GM19193 (cell line): ENCODE data around the gene ZNF559.

Source experiments
- POLR2A ChIP-seq: IDR thresholded peaks from 4 replicates; pipeline ENCODE4 v1.6.1; 2011; ENCODE audit not compliant: insufficient read depth, insufficient read length; ENCODE audit errors: extremely low read depth

The ZNF559 gene

DNA sequence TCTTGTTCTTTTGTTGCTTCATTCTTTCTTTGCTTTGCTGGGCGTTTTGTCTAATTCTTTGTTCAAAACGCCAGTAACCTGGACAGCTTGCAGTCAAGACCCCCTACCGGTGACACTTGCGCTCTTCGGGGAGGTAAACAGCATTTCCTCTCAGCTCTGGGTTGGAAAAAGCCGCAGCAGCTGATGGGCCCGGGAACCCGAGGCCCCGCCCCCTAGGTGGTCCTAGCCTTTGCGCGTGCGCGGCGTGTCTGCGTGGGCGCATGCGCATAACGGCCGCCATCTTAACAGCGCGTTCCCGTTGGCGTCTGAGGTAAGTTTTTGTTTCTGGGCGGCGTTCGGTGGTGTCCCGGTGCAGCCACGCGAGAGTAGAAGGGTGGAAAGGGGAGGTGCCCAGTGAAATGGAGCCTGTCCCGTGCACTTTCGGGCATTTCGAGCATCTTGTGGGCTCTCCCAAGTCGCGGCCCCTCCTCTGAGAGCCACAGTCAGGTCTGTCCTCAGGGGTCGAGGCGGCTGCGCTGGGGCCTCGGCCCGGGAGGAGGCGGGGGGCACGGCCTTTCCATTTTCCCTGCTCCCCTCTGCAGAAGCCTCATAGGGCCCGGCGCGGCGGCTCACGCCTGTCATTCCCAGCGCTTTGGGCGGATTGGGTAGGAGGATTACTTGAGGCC is at the start of gene ZNF559:
TSS of gene ZNF559 (plus strand) at position 261 of the 665 bp plus-strand sequence. CDS start 14,371 bp downstream, outside the sequence.
- TF ChIP-seq POLR2A, result peak; percentile 75

DNA sequence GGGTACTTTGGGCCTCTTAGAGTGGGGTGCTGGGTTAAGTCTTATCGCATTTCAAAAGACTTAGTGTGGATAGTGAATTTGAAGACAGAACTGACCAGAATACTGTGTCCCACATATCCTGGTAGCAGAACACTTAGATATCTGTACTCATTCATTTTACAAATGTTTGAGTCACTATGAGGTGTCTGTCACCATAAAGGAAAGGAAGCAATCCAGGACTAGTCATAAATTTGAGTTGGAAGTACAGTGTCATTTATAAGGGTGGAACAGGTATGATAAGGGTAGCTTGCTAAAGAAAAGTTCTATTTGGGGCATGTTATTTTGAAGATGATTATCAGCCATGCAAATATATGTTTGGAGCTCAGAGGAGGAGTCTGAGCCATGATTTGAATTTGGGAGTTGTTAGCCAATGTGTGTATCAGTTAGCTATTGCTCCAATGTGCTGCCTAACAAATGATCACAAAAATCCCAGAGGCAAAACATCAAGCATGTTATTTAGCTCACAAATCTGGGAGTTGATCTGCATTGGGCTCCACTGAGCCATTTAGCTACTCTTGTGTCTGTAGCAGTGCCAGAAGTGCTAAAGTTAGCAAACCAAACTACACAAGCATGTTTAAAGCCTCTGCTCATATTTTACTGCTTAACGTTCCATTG is 34.6 kb upstream of the ZNF559 start:
- no peak for TF ChIP-seq POLR2A

DNA sequence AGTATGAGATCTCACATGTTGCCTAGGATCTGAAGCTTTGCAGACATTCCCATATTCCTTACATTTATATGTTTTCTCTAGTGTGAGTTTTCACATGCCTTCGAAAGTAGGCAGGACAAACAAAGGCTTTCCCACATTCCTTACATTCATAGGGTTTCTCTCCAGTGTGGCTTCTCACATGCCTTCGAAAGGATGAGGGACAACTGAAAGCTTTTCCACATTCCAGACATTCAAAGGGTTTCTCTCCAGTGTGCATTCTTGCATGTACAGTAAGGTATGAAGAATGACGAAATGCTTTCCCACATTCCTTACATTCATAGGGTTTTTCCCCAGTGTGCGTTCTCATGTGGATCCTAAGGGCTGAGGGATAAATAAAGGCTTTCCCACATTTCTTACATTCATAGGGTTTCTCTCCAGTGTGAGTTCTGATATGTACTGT is 28.5 kb upstream of the ZNF559 start:
- TF ChIP-seq POLR2A, result no peak

DNA sequence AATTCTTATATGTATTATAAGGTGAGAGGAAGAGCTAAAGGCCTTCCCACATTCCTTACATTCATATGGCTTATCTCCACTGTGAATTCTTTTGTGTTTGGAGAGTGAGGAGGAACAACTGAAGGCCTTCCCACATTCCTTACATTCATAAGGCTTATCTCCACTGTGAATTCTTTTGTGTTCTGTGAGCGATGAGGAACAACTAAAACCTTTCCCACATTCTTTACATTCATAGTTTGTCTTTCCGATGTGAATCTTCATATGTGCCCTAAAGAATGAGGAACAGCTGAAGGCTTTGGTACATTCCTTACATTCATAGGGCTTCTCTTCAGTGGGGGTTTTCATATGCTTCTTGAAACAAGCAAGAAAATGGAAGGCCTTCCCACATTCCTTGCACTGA is 27.6 kb upstream of the ZNF559 start:
- no peak for TF ChIP-seq POLR2A

DNA sequence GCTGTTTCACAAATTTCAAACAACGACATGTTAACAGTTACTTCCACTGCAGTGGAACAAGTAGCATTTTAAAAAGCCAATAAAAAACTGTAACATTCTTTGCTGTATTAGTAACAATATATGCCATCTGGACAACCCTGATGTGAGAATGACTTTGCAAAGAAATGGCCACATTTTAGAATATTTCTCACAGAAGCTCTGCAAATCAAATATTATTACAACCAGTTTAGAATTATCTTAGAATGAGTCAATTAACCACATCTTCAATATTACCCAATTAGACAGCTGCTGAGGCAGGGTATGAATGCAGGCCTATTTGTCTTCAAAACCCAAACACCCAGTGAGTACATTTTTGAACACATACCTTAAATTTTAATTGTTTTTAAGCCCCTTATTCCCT is 17.5 kb upstream of the ZNF559 start:
- TF ChIP-seq POLR2A, result no peak

DNA sequence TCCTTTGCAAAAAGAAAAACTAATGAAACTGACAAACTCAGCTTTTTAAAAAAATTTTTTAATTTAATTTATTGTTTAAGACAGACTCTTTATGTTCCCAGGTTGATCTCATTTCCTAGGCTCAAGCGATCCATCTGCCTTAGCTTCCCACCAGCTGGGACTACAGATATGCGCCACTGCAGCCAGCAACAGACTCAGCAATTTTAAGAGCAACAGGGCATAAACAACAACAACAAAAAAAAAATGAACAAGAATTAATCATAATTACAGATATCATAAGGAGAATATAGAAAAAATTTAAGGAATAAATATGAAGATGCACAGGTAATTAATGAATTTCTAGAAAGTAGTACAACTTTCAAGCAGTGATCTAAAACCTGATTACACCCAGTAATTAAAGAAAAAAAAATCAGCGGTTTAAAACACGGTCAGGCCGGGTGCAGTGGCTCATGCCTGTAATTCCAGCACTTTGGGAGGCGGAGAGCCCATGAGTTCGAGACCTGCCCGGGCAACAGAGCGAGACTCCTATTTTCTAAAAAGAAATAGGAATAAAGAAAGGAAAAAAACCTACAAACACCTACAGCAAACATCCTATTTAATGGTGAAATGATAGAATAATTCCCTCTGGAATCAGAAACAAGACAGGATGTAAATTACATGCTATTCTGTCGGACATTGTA is 15.7 kb upstream of the ZNF559 start:
- no peak for TF ChIP-seq POLR2A

DNA sequence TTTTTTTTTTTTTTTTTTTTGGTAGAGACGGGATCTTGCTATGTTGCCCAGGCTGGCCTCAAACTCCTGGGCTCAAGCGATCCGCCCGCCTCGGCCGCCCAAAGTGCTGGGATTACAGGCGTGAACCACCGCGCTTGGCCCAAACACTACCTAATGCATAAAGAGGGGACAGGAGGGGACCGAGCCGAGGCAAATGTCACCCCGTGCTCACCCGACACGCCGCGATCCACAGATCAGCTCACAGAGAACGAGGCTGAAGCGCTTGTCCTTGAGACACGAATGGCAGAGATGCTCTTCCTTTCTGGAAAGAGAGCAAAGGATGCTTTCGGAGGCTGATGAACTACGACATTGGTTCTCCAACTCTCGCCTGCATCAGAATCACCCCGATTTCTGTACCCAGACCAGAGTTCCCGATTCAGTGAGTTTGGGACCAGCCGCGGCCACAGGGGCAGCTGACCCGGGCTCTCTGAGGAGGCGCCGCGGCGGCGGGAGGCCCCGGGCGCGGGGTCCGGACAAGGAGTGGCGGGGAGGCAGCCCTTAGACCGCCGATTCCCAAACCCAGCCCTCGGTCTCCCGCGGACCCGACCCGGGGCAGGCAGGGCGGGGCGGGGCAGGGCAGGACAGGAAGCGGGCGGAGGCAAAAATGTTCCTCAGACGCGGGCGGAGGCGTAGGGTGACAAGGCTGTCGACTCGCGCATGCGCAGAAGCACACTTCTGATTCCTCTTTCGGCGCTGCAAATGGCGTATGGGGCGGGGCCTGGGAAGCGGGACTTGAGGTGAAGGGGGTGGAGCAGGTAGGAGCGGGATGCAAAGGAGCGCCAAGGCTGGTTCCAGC is 14.6 kb upstream of the ZNF559 start, which contains the start of gene ZNF699:
TSS of gene ZNF699 (minus strand) at position 700 of the 835 bp plus-strand sequence. CDS start 4,719 bp downstream, outside the sequence.
- TF ChIP-seq POLR2A, result peak; percentile 62

DNA sequence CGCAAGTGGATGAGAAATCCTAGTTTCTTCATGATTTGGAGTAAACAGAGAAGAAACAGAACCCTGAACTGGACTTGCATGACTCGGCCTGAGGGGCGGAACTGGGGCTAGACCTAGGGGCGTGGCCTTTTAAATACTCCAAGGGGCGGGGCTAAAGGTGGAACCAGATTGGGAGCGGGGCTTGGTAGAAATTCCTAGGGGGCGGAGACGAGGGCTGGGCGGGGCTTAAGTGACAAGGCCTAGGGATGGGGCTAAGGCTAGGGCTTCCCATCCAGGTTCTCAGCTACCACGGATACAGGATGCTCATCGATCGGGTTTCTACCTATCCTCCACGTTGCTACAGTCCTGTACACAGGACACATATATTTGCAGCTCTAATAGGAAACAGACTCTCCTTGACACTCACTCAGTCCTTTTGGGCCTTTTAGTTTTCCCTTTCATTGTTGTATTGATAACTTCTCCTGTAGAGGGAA is 14.0 kb upstream of the ZNF559 start:
- TF ChIP-seq POLR2A, result no peak

DNA sequence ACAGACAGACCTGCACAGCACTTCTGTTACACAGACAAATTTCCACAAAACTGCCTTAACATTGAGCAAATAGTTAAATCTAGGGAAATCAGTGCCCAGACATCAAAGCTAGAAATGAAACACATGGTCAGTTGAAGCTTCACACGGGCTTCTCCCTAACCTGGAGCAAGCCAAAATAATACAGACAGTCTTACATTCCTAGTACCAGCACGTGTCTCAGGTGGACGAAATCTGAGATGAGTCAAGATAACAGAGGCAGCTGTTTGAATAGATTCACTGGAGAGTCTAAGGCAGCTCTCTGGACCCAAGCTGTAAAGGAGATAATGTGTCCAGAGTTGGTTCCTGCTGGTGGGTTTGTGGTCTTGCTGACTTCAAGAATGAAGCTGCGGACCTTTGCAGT is 10.2 kb upstream of the ZNF559 start:
- TF ChIP-seq POLR2A, result no peak

DNA sequence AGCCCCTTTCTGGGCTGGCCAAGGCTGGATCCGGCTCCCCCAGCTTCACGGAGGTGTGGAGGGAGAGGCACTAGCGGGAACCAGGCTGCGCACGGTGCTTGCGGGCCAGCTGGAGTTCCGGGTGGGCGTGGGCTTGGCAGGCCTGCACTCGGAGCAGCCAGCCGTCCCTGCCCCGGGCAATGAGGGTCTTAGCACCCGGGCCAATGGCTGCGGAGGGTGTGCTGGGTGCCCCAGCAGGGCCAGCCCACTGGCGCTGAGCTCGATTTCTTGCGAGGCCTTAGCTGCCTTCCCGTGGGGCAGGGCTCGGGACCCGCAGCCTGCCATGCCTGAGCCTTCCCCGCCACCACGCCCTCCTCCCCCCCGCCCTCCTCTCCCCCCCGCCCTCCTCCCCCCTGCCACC is 2.6 kb upstream of the ZNF559 start:
- no peak for TF ChIP-seq POLR2A

DNA sequence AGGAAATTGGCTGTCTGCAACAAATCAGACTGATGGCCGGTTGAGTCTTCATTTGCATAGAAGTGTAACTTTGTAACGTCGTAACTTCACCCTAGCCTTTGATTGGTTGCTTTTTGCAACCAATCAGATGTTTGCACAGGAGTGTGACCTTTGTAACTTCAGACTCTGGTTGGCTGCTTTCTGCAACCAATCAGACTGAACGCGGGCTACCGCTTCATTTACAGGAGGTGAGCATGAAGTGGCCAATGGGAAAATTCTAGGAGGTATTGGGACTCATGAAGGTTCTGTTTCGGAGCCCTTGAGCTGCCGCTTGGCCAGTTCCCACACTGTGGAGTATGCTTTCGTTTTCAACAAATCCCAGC is 441 bp upstream of the ZNF559 start:
- no peak for TF ChIP-seq POLR2A

DNA sequence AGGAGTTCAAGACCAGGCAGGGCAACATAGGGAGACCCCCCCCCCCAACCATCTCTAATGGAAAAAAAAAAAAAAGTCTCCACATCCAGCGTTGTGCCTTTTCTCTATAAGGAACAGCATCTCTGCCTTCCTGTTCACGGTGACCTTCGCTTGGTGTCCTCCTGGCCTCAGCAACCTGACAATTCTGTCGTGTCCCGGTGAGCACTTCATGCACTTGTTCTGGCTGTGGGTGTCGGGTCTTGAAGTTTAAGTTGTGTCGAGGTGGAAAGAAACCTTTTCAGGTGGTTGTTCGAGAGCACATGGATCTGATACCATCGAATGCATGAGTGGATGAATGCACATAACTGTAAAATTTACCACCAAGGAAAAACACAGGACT is 594 bp downstream of the ZNF559 start:
- no peak for TF ChIP-seq POLR2A

DNA sequence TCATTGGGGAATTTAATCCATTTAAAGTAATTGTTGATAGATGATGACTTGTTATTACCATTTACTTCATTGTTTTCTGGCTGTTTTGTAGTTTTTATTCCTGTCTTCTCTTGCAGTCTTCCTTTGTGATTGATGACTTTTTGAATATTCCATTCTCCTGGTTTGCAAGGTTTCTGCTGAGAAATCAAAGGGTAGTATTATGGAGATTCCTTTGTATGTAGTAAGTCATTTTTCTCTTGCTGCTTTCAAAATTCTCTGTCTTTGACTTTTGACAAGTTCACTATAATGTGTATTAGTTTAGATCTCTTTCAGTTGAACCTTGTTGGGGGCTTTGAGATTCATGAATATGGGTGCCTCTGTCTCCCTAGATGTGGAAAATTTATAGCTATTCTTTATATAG is 6.0 kb downstream of the ZNF559 start:
- no peak for TF ChIP-seq POLR2A

DNA sequence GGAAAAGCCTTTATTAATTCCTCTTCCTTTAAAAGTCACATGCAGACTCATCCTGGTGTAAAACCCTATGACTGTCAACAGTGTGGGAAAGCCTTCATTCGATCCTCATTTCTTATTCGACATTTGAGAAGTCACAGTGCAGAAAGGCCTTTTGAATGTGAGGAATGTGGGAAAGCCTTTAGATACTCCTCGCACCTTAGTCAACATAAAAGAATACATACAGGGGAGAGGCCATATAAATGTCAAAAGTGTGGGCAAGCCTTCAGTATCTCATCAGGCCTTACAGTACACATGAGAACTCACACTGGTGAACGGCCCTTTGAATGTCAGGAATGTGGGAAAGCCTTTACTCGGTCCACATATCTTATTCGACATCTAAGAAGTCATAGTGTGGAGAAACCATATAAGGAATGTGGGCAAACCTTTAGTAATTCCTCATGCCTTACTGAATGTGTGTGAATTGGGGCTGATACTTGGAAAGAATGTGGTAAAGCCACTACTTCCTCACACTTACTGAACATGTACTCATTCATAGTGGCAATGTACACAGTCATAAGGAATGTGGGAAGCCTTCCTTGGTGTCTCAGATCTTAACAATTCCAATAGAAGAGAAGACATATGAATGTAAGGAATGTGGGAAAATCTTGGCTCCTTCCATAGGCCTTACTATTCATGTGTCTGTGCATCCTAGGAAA is 18.8 kb downstream of the ZNF559 start:
- TF ChIP-seq POLR2A, result no peak
